ENCODE data around the gene NUDT21.

DNA sequence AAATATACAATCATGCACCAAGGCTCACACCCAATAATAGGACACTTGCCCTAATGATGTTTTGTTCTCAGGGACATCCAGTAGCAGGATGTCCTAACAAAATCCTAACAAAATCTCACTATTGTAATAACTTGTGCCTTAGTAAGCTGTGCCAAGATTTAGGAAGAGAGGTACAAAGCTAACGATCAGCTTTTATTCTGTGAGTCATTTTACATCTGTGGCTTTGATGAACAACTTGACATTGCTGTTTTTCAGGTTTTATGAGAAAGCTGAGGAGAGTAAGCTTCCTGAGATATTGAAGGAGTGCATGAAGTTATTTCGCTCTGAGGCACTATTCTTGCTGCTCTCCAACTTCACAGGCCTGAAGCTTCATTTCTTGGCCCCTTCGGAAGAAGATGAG is 19.1 kb upstream of the NUDT21 start:
- TF ChIP-seq POLR2A (IDR thresholded peaks at IDR 0.05) = no peak
- TF ChIP-seq, protein P1, sequence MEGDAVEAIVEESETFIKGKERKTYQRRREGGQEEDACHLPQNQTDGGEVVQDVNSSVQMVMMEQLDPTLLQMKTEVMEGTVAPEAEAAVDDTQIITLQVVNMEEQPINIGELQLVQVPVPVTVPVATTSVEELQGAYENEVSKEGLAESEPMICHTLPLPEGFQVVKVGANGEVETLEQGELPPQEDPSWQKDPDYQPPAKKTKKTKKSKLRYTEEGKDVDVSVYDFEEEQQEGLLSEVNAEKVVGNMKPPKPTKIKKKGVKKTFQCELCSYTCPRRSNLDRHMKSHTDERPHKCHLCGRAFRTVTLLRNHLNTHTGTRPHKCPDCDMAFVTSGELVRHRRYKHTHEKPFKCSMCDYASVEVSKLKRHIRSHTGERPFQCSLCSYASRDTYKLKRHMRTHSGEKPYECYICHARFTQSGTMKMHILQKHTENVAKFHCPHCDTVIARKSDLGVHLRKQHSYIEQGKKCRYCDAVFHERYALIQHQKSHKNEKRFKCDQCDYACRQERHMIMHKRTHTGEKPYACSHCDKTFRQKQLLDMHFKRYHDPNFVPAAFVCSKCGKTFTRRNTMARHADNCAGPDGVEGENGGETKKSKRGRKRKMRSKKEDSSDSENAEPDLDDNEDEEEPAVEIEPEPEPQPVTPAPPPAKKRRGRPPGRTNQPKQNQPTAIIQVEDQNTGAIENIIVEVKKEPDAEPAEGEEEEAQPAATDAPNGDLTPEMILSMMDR (IDR thresholded peaks at IDR 0.05) = no peak
- TF ChIP-seq POLR2AphosphoS5 (IDR thresholded peaks at IDR 0.05; ENCODE audit: insufficient read depth in 1 of 2, low read depth in 1 of 2) = peak in 1 of 2 donors; percentile 78

Measured in vagina (tissue), 2 donors.